ENCODE data around the gene PPIA. TPM values are rescaled to one million over a fixed set of nuclear protein-coding genes. Genes with fewer than 3 reads are reported as not detected.
"Not testable (repeated sequence)": the region's sequence is repeated elsewhere in the genome, so short reads cannot be mapped to it uniquely, and the experiment has no call there.

PPIA gene
- total RNA-seq, 1 donor from 2014 or later, result 1,323 TPM

DNA sequence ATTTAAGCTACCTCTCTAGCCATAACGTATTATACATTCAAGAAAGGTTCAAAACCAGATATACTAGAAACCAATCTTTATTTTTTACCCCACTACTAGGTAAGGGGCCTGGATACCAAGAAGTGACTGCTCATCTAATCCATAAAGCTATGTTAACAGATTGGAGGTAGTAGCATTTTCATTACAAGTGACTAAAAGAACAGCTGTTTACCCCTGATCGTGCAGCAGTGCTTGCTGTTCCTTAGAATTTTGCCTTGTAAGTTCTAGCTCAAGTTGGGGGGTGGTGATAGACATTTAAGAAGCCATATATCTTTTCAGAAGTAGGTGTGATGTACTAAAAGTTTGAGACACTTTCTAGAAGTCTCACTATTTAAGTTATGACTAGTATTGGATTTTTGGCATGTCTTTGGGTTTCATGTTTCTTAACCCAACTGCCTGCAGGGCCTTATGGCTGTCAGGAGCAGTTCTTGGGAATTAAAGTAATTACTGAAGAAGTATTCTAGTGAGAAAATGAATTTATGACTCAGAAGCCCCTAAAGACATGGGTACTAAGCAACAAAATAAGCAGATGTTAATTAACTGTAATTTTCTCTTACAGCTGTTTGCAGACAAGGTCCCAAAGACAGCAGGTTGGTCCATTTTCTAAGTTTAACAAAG, 2.3 kb downstream of the PPIA start:
- Mint-ChIP-seq H3K27ac (peak overlapping the region; percentile 74), H3K36me3 (ENCODE audit: insufficient read depth) (peaks cover 29% of the 10 kb centered on the region)
- no peak for TF ChIP-seq CTCF (IDR thresholded peaks at IDR 0.05; ENCODE audit: unreplicated experiment)

GRCh38 chr7:44799939-44800338, 3.5 kb downstream of the PPIA start:
- Mint-ChIP-seq H3K9me3 (ENCODE audit: low read depth) (no peaks in the 10 kb centered on the region), H3K36me3 (ENCODE audit: insufficient read depth) (peaks cover 29% of the 10 kb centered on the region), H3K4me3 (ENCODE audit: low read depth) (peak overlapping the region; percentile 6), H3K27me3 (no peaks in the 10 kb centered on the region), H3K4me1 (ENCODE audit: low read depth) (peaks cover 13% of the 10 kb centered on the region), H3K27ac (peak overlapping the region; percentile 59)
- DNase-seq (ENCODE audit: low spot score, unreplicated experiment), result no peak
- no peak for TF ChIP-seq CTCF (IDR thresholded peaks at IDR 0.05; ENCODE audit: unreplicated experiment)

More for the DNA sequence above, 2.3 kb downstream of the PPIA start:
- no peaks in the 10 kb centered on the region for H3K27me3 Mint-ChIP-seq
- DNase-seq (ENCODE audit: low spot score, unreplicated experiment), result no peak
- H3K4me3 Mint-ChIP-seq (ENCODE audit: low read depth), result peak overlapping the region; percentile 90
- H3K4me1 Mint-ChIP-seq (ENCODE audit: low read depth), result peaks cover 13% of the 10 kb centered on the region
- no peaks in the 10 kb centered on the region for H3K9me3 Mint-ChIP-seq (ENCODE audit: low read depth)

- no peak for DNase-seq (ENCODE audit: low spot score, unreplicated experiment)
- H3K4me3 Mint-ChIP-seq (ENCODE audit: low read depth), result no peak overlapping the region
- H3K9me3 Mint-ChIP-seq (ENCODE audit: low read depth), result no peaks in the 10 kb centered on the region
- no peak for TF ChIP-seq CTCF (IDR thresholded peaks at IDR 0.05; ENCODE audit: unreplicated experiment)
- peaks cover 29% of the 10 kb centered on the region for H3K36me3 Mint-ChIP-seq (ENCODE audit: insufficient read depth)
- no peak overlapping the region for H3K27ac Mint-ChIP-seq
- H3K27me3 Mint-ChIP-seq, result no peaks in the 10 kb centered on the region
- peaks cover 13% of the 10 kb centered on the region for H3K4me1 Mint-ChIP-seq (ENCODE audit: low read depth)
These were observed 5.4 kb downstream of the PPIA start for GRCh38 chr7:44801890-44802289.

- no peak for TF ChIP-seq CTCF (IDR thresholded peaks at IDR 0.05; ENCODE audit: unreplicated experiment)
- H3K9me3 Mint-ChIP-seq (ENCODE audit: low read depth), result no peaks in the 10 kb centered on the region
- peaks cover 28% of the 10 kb centered on the region for H3K36me3 Mint-ChIP-seq (ENCODE audit: insufficient read depth)
- DNase-seq (ENCODE audit: low spot score, unreplicated experiment), result no peak
- H3K4me1 Mint-ChIP-seq (ENCODE audit: low read depth), result peaks cover 12% of the 10 kb centered on the region
- no peaks in the 10 kb centered on the region for H3K27me3 Mint-ChIP-seq
- peak overlapping the region; percentile 65 for H3K27ac Mint-ChIP-seq
- no peak overlapping the region for H3K4me3 Mint-ChIP-seq (ENCODE audit: low read depth)
These were observed 6.0 kb downstream of the PPIA start for GRCh38 chr7:44802418-44803025.

DNA sequence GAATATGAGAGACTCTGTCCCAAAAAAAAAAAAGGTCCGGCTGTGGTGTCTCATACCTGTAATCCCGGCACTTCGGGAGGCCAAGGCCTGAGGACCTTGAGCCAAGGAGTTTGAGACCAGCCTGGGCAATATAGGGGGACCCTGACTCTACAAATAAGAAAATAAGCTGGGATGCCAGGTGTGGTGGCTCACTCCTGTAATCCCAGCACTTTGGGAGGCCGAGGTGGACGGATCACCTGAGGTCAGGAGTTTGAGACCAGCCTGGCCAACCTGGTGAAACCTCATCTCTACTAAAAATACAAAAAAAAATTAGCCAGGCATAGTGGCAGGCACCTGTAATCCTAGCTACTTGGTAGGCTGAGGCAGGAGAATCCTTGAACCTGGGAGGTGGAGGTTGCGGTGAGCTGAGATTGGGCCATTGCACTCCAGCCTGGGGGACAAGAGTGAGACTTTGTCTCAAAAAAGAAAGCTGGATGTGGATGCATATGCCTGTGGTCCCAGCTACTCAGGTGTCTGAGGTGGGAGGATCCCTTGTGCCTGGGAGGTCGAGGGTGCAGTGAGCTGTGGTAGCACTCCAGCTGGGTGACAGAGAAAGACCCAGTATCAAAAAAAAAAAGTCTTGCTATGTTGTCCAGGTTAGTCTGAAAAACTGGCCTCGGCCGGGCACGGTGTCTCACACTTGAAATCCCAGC, 7.5 kb downstream of the PPIA start:
- H3K27me3 Mint-ChIP-seq; H3K4me1 Mint-ChIP-seq (ENCODE audit: low read depth); DNase-seq (ENCODE audit: low spot score, unreplicated experiment); H3K4me3 Mint-ChIP-seq (ENCODE audit: low read depth); H3K27ac Mint-ChIP-seq; H3K9me3 Mint-ChIP-seq (ENCODE audit: low read depth): not testable (repeated sequence)
- H3K36me3 Mint-ChIP-seq (ENCODE audit: insufficient read depth), result peaks cover 27% of the 10 kb centered on the region

All from progenitor cell of endocrine pancreas (in vitro differentiated cells).